ENCODE data around the gene ATG10. TPM values are rescaled to one million over a fixed set of nuclear protein-coding genes. Genes with fewer than 3 reads are reported as not detected.

Gene ATG10
- total RNA-seq, 1 donor from 2014 or later = 4.2 TPM

GRCh38 chr5:82211855-82212572 is 240.2 kb downstream of the ATG10 start:
- H3K4me1 ChIP-seq = no peaks in the 10 kb centered on the region
- intact Hi-C loops (cut with DNase I) = no loop called here
- H3K36me3 ChIP-seq = no peaks in the 10 kb centered on the region
- H3K27me3 ChIP-seq = no peaks in the 10 kb centered on the region
- no peak for DNase-seq (ENCODE audit: extremely low spot score in 2 of 2)
- H3K27ac ChIP-seq = no peak overlapping the region
- no peak for TF ChIP-seq POLR2A (IDR thresholded peaks at IDR 0.05)
- TF ChIP-seq POLR2AphosphoS5 (IDR thresholded peaks at IDR 0.05; ENCODE audit: insufficient read depth in 1 of 2, low read depth in 1 of 2) = no peak
- TF ChIP-seq, protein P1, sequence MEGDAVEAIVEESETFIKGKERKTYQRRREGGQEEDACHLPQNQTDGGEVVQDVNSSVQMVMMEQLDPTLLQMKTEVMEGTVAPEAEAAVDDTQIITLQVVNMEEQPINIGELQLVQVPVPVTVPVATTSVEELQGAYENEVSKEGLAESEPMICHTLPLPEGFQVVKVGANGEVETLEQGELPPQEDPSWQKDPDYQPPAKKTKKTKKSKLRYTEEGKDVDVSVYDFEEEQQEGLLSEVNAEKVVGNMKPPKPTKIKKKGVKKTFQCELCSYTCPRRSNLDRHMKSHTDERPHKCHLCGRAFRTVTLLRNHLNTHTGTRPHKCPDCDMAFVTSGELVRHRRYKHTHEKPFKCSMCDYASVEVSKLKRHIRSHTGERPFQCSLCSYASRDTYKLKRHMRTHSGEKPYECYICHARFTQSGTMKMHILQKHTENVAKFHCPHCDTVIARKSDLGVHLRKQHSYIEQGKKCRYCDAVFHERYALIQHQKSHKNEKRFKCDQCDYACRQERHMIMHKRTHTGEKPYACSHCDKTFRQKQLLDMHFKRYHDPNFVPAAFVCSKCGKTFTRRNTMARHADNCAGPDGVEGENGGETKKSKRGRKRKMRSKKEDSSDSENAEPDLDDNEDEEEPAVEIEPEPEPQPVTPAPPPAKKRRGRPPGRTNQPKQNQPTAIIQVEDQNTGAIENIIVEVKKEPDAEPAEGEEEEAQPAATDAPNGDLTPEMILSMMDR (IDR thresholded peaks at IDR 0.05) = no peak
- no peaks in the 10 kb centered on the region for H3K9me3 ChIP-seq
- no peak overlapping the region for H3K4me3 ChIP-seq

DNA sequence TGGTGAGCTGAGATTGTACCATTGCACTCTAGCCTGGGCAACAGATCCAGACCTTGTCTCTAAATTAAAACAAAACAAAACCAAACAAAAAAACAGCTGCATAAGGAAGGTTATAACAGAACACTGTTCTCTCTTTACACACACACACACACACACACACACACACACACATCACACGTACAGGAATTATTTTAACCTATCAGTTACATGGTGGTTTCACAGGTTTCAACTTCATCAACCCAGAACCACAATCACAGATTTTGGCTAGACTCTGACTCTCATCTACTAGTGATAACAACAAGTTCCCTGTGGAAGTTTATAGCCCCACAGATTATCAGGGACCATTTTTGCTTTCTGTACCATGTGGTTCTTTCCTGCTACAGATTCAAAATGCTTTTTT is 246.1 kb downstream of the ATG10 start:
- no peak overlapping the region for H3K4me3 ChIP-seq
- no peaks in the 10 kb centered on the region for H3K27me3 ChIP-seq
- intact Hi-C loops (cut with DNase I) = no loop called here
- H3K4me1 ChIP-seq = no peaks in the 10 kb centered on the region
- TF ChIP-seq POLR2A (IDR thresholded peaks at IDR 0.05) (no peak), POLR2AphosphoS5 (IDR thresholded peaks at IDR 0.05; ENCODE audit: insufficient read depth in 1 of 2, low read depth in 1 of 2) (no peak)
- TF ChIP-seq, protein P1 (IDR thresholded peaks at IDR 0.05) = no peak
- no peak overlapping the region for H3K27ac ChIP-seq
- H3K36me3 ChIP-seq = no peaks in the 10 kb centered on the region
- DNase-seq (ENCODE audit: extremely low spot score in 2 of 2) = no peak
- H3K9me3 ChIP-seq = no peaks in the 10 kb centered on the region

DNA sequence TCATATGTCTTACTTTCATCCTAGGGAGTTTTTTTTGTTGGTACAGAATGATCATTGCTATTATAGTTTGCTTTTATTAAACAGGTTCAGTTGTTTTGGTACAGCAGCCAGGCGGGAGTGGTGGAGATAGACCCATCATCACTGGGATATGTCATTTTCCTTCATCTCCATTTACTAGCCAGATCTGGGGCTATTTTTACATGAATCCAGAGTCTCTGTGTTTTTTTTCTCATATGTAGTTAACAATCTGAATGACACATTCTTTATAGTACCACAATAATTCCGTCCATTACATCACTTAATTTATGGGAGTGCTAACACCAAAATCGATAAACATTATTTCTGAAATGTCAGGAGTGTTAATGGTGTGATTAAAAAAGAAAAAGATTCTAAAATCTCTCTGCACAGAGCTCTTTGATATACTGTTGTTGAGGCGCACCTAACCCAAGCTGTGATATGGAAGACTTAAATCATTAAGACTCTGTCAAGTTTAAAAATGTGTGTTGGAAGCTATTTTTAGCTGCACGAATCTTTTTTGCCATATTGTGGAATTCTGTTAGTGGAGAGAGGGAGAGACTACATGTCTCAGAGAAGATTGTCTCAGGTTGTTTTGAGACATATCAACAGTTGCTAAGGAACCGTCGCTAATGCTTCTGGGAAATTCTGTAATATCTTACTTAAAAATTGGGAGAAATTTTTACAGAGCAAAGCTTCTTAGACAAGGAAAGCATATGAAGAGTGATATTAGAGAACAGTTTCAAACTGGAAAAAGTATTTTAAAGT is 246.7 kb downstream of the ATG10 start:
- no peak for DNase-seq (ENCODE audit: extremely low spot score in 2 of 2)
- TF ChIP-seq POLR2A (IDR thresholded peaks at IDR 0.05) (no peak), POLR2AphosphoS5 (IDR thresholded peaks at IDR 0.05; ENCODE audit: insufficient read depth in 1 of 2, low read depth in 1 of 2) (no peak)
- TF ChIP-seq, protein P1 (IDR thresholded peaks at IDR 0.05) = no peak
- Histone ChIP-seq H3K4me1 (no peaks in the 10 kb centered on the region), H3K27me3 (no peaks in the 10 kb centered on the region), H3K4me3 (no peak overlapping the region), H3K27ac (no peak overlapping the region), H3K9me3 (no peaks in the 10 kb centered on the region), H3K36me3 (no peaks in the 10 kb centered on the region)
- intact Hi-C loops (cut with DNase I) = no loop called here

- H3K4me1 ChIP-seq = no peaks in the 10 kb centered on the region
- H3K27me3 ChIP-seq = no peaks in the 10 kb centered on the region
- DNase-seq (ENCODE audit: extremely low spot score in 2 of 2) = no peak
- no peaks in the 10 kb centered on the region for H3K9me3 ChIP-seq
- H3K4me3 ChIP-seq = no peak overlapping the region
- intact Hi-C loops (cut with DNase I) = no loop called here
- no peak overlapping the region for H3K27ac ChIP-seq
- H3K36me3 ChIP-seq = no peaks in the 10 kb centered on the region
- TF ChIP-seq, protein P1 (IDR thresholded peaks at IDR 0.05) = no peak
- TF ChIP-seq POLR2A (IDR thresholded peaks at IDR 0.05) (no peak), POLR2AphosphoS5 (IDR thresholded peaks at IDR 0.05; ENCODE audit: insufficient read depth in 1 of 2, low read depth in 1 of 2) (no peak)
These were observed 249.2 kb downstream of the ATG10 start for GRCh38 chr5:82221020-82221419.
